Measurements from ENCODE around the gene CROCC. TPM values are rescaled to one million over a fixed set of nuclear protein-coding genes. Genes with fewer than 3 reads are reported as not detected.

The CROCC gene
- total RNA-seq, 1 donor from 2014 or later, result 6.9 TPM

- no peak for DNase-seq
- intact Hi-C loops (cut with DNase I), result no loop called here
- ATAC-seq (ENCODE audit: poor library complexity), result no peak
These were observed 91.2 kb downstream of the CROCC start for GRCh38 chr1:17012775-17013490.

- ATAC-seq (ENCODE audit: poor library complexity), result no peak
- no peak for DNase-seq
- intact Hi-C loops (cut with DNase I), result no loop called here
These were observed 92.0 kb downstream of the CROCC start for GRCh38 chr1:17013491-17014320.

- ATAC-seq (ENCODE audit: poor library complexity) (no peak), DNase-seq (no peak)
- intact Hi-C loops (cut with DNase I), result no loop called here
These were observed 93.2 kb downstream of the CROCC start for GRCh38 chr1:17014671-17015567.

- DNase-seq (no peak), ATAC-seq (ENCODE audit: poor library complexity) (no peak)
- intact Hi-C loops (cut with DNase I), result no loop called here
These were observed 94.6 kb downstream of the CROCC start for GRCh38 chr1:17016317-17016661.

GRCh38 chr1:17017435-17017834 is 95.7 kb downstream of the CROCC start:
- intact Hi-C loops (cut with DNase I), result no loop called here
- ATAC-seq (ENCODE audit: poor library complexity) (no peak), DNase-seq (no peak)

GRCh38 chr1:17018849-17019248 is 97.1 kb downstream of the CROCC start:
- intact Hi-C loops (cut with DNase I), result no loop called here
- ATAC-seq (ENCODE audit: poor library complexity) (no peak), DNase-seq (no peak)

GRCh38 chr1:17020502-17020901 is 98.8 kb downstream of the CROCC start:
- intact Hi-C loops (cut with DNase I), result no loop called here
- DNase-seq, result no peak
- ATAC-seq (ENCODE audit: poor library complexity), result no peak

GRCh38 chr1:17021896-17022295 is 100.2 kb downstream of the CROCC start:
- ATAC-seq (ENCODE audit: poor library complexity) (no peak), DNase-seq (no peak)
- intact Hi-C loops (cut with DNase I), result no loop called here

Other genes with a start within 250 kb of the CROCC start
- gene RNU1-4, start 181.4 kb upstream of the CROCC start, total RNA-seq, result 9,391 TPM
- gene RNU1-2, start 26.0 kb upstream of the CROCC start, total RNA-seq, result 9,391 TPM
- gene MFAP2, start 58.7 kb downstream of the CROCC start, total RNA-seq, result 4.1 TPM
- gene ATP13A2, start 90.0 kb downstream of the CROCC start, total RNA-seq, result 15.6 TPM
- 409 TPM for gene SDHB, start 132.1 kb downstream of the CROCC start, total RNA-seq
- gene PADI2, start 197.5 kb downstream of the CROCC start, total RNA-seq, result 0.46 TPM